GM23338 (cell line): Measurements from ENCODE around the gene GCG. TPM values are rescaled to one million over a fixed set of nuclear protein-coding genes. Genes with fewer than 3 reads are reported as not detected.

Source experiments
- ATAC-seq: fragments of 200-7000 bp; cut with Tn5 transposase; 3 replicates; pipeline ENCODE4 v1.9.1; 2020
- DNase-seq: peaks from one replicate; pipeline ENCODE4 v3.0.0-alpha.2; 2015; ENCODE audit warnings: low spot score
- H2AFZ ChIP-seq: fragments of 200-600 bp; sonication (generic); 2 replicates; pipeline ENCODE4 v1.8.0; 2016; ENCODE audit warnings: antibody characterized with exemption, mild to moderate bottlenecking, moderate library complexity
- H3F3A ChIP-seq: fragments of 200-600 bp; sonication (generic); replicated peaks from 2 replicates; pipeline ENCODE4 v1.8.0; 2017; ENCODE audit warnings: antibody characterized with exemption, mixed run types, low read depth
- H3K27ac ChIP-seq: fragments of 200-600 bp; sonication (generic); 2 replicates; pipeline ENCODE4 v1.6.1; 2016; ENCODE audit warnings: low read depth
- H3K27me3 ChIP-seq: fragments of 200-600 bp; sonication (generic); 2 replicates; pipeline ENCODE4 v1.8.0; 2016; ENCODE audit warnings: mild to moderate bottlenecking, mixed run types, moderate library complexity; ENCODE audit not compliant: insufficient read depth
- H3K36me3 ChIP-seq: fragments of 200-600 bp; sonication (generic); 2 replicates; pipeline ENCODE4 v1.8.0; 2016; ENCODE audit warnings: mild to moderate bottlenecking; ENCODE audit not compliant: insufficient read depth
- H3K4me1 ChIP-seq: fragments of 200-600 bp; sonication (generic); 2 replicates; pipeline ENCODE4 v1.8.0; 2016; ENCODE audit warnings: mild to moderate bottlenecking, moderate library complexity; ENCODE audit not compliant: insufficient read depth
- H3K4me2 ChIP-seq: fragments of 200-600 bp; sonication (generic); 2 replicates; pipeline ENCODE4 v1.7.1; 2017; ENCODE audit warnings: mixed run types
- H3K4me3 ChIP-seq: fragments of 200-600 bp; sonication (generic); 2 replicates; pipeline ENCODE4 v1.6.1; 2016; ENCODE audit warnings: mixed run types
- H3K79me2 ChIP-seq: fragments of 200-600 bp; sonication (generic); replicated peaks from 2 replicates; pipeline ENCODE4 v1.8.0; 2017; ENCODE audit warnings: mild to moderate bottlenecking; ENCODE audit not compliant: insufficient read depth
- H3K9me2 ChIP-seq: fragments of 200-600 bp; sonication (generic); 2 replicates; pipeline ENCODE4 v1.8.0; 2017; ENCODE audit not compliant: insufficient read depth
- H4K20me1 ChIP-seq: fragments of 200-600 bp; sonication (generic); replicated peaks from 2 replicates; pipeline ENCODE4 v1.8.0; 2017; ENCODE audit warnings: mild to moderate bottlenecking; ENCODE audit not compliant: insufficient read depth
- H3K27ac Mint-ChIP-seq: 2 replicates; pipeline ENCODE4 v1.8.0; 2020; ENCODE audit warnings: inconsistent platforms, mild to moderate bottlenecking, moderate library complexity, mixed read lengths
- H3K27me3 Mint-ChIP-seq: 3 replicates; pipeline ENCODE4 v1.8.0; 2022; ENCODE audit warnings: low read depth, mild to moderate bottlenecking, moderate library complexity, mixed read lengths, inconsistent platforms; ENCODE audit not compliant: insufficient read depth, poor library complexity
- H3K36me3 Mint-ChIP-seq: 3 replicates; pipeline ENCODE4 v1.8.0; 2021; ENCODE audit warnings: low read depth, mild to moderate bottlenecking, inconsistent platforms, moderate library complexity, mixed read lengths
- H3K4me1 Mint-ChIP-seq: 3 replicates; pipeline ENCODE4 v1.8.0; 2020; ENCODE audit warnings: mild to moderate bottlenecking, inconsistent platforms, mixed read lengths
- H3K4me3 Mint-ChIP-seq: 3 replicates; pipeline ENCODE4 v1.8.0; 2021; ENCODE audit warnings: moderate library complexity, mild to moderate bottlenecking, inconsistent platforms, mixed read lengths
- H3K9me3 Mint-ChIP-seq: 3 replicates; pipeline ENCODE4 v1.8.0; 2020; ENCODE audit warnings: moderate library complexity, mild to moderate bottlenecking, inconsistent platforms, mixed read lengths
- CTCF ChIP-seq, 2 experiments: fragments of 200-600 bp in 1 of 2; sonication (generic) in 1 of 2; conservative IDR thresholded peaks; 2 replicates each; pipeline versions ENCODE4 v1.5.1 to v1.6.1; 2016 to 2017; ENCODE audit warnings: antibody characterized with exemption in 2 of 2, low read depth in 2 of 2, mild to moderate bottlenecking in 2 of 2, moderate library complexity in 1 of 2
- NANOG ChIP-seq: IDR thresholded peaks from 2 replicates; pipeline ENCODE4 v1.6.1; 2016; ENCODE audit warnings: antibody characterized with exemption, borderline replicate concordance
- polyA plus RNA-seq: library from polyadenylated mRNA; unstranded; fragments of >200 nt; fragmentation: Nextera tagmentation; extraction: Ambion mirVana; gene quantifications from 2 replicates; pipeline ENCODE4 v1.2.1, GENCODE V29; 2016
- total RNA-seq: library from RNA; depleted of rRNA; stranded (reverse); fragments of >200 nt; shearing (Covaris generic); gene quantifications from 2 replicates; pipeline ENCODE4 v1.2.3, GENCODE V29; 2014
- TF ChIP-seq, protein P1 (sequence below): IDR thresholded peaks from 2 replicates; pipeline ENCODE4 v1.6.1; 2016; ENCODE audit warnings: antibody characterized with exemption

GCG gene
- total and polyA plus RNA-seq, 2 experiments from 2014 or later = not detected

GRCh38 chr2:162155093-162155492 is 3.0 kb upstream of the GCG start:
- no peak overlapping the region for H3K27ac ChIP-seq
- Mint-ChIP-seq H3K27ac (no peak overlapping the region), H3K4me3 (no peak overlapping the region), H3K9me3 (no peaks in the 10 kb centered on the region), H3K36me3 (no peaks in the 10 kb centered on the region), H3K4me1 (peaks cover 3% of the 10 kb centered on the region; the same call in 2 of the 3 replicates), H3K27me3 (no peaks in the 10 kb centered on the region)
- H3F3A ChIP-seq = no peaks in the 10 kb centered on the region
- H3K36me3 ChIP-seq = no peaks in the 10 kb centered on the region
- no peak overlapping the region for H3K4me3 ChIP-seq
- ATAC-seq (no peak), DNase-seq (no peak)
- H3K79me2 ChIP-seq = no peaks in the 10 kb centered on the region
- TF ChIP-seq CTCF (conservative IDR thresholded peaks at IDR 0.05; ENCODE audit: low read depth in 2 of 2) (peak; percentile 44 to 54; a peak in 3 of 4 replicates), NANOG (no peak)
- no peak overlapping the region for H3K4me2 ChIP-seq
- H2AFZ ChIP-seq = no peak overlapping the region
- H4K20me1 ChIP-seq = no peaks in the 10 kb centered on the region
- no peaks in the 10 kb centered on the region for H3K9me2 ChIP-seq
- no peaks in the 10 kb centered on the region for H3K27me3 ChIP-seq
- H3K4me1 ChIP-seq = no peaks in the 10 kb centered on the region

- H3K36me3 ChIP-seq = no peaks in the 10 kb centered on the region
- no peaks in the 10 kb centered on the region for H3K9me2 ChIP-seq
- H3K4me3 ChIP-seq = no peak overlapping the region
- no peaks in the 10 kb centered on the region for H4K20me1 ChIP-seq
- no peak overlapping the region for H3K27ac ChIP-seq
- H3K27me3 ChIP-seq = no peaks in the 10 kb centered on the region
- peak; percentile 96 for ATAC-seq
- peak; percentile 77 for DNase-seq
- H3K4me2 ChIP-seq = no peak overlapping the region
- no peak overlapping the region for H2AFZ ChIP-seq
- H3K27ac Mint-ChIP-seq = no peak overlapping the region
- peaks cover 6% of the 10 kb centered on the region; the same call in 1 of the 2 replicates for H3K4me1 ChIP-seq
- H3K4me3 Mint-ChIP-seq = no peak overlapping the region
- H3K9me3 Mint-ChIP-seq = no peaks in the 10 kb centered on the region
- H3K36me3 Mint-ChIP-seq = no peaks in the 10 kb centered on the region
- TF ChIP-seq, protein P1, sequence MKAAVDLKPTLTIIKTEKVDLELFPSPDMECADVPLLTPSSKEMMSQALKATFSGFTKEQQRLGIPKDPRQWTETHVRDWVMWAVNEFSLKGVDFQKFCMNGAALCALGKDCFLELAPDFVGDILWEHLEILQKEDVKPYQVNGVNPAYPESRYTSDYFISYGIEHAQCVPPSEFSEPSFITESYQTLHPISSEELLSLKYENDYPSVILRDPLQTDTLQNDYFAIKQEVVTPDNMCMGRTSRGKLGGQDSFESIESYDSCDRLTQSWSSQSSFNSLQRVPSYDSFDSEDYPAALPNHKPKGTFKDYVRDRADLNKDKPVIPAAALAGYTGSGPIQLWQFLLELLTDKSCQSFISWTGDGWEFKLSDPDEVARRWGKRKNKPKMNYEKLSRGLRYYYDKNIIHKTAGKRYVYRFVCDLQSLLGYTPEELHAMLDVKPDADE = no peak
- TF ChIP-seq CTCF (conservative IDR thresholded peaks at IDR 0.05; ENCODE audit: low read depth in 2 of 2) = peak; percentile 88 to 91
- peaks cover 8% of the 10 kb centered on the region; the same call in 2 of the 3 replicates for H3K4me1 Mint-ChIP-seq
- H3K79me2 ChIP-seq = no peaks in the 10 kb centered on the region
- H3K27me3 Mint-ChIP-seq = no peaks in the 10 kb centered on the region
- H3F3A ChIP-seq = no peaks in the 10 kb centered on the region
Measured at GRCh38 chr2:162153608-162154224, 1.7 kb upstream of the GCG start.
